KOPT-K1 (cell line): Measurements from ENCODE around the gene PORCN.
A peak's percentile ranks its signal among the peaks of the same experiment; 100 is the strongest.

Experiments used
- H3K27ac ChIP-seq: fragments of 200-600 bp; sonication (generic); 2 replicates; pipeline ENCODE4 v1.5.1; 2016; ENCODE audit warnings: antibody characterized with exemption, mild to moderate bottlenecking, low read depth, low read length; ENCODE audit not compliant: poor library complexity, severe bottlenecking
- H3K36me3 ChIP-seq: fragments of 200-600 bp; sonication (generic); 2 replicates; pipeline ENCODE4 v1.5.1; 2017; ENCODE audit warnings: antibody characterized with exemption, mild to moderate bottlenecking, low read length, moderate library complexity; ENCODE audit not compliant: insufficient read depth
- H3K9me3 ChIP-seq: fragments of 200-600 bp; sonication (generic); 2 replicates; pipeline ENCODE4 v1.5.1; 2017; ENCODE audit warnings: antibody characterized with exemption, low read length, mild to moderate bottlenecking; ENCODE audit not compliant: insufficient read depth, poor library complexity, severe bottlenecking

Gene PORCN

GRCh38 chrX:48508400-48509244 lies at the start of gene PORCN:
PORCN (plus strand) TSS chrX:48508992; CDS start chrX:48509821, 829 bp downstream.
- Histone ChIP-seq H3K27ac (peak within 1 kb of the TSS; percentile 60), H3K36me3 (no peaks in the 10 kb centered on the region), H3K9me3 (no peaks in the 10 kb centered on the region)

- Histone ChIP-seq H3K36me3 (peaks cover 40% of the 10 kb centered on the region), H3K9me3 (no peaks in the 10 kb centered on the region), H3K27ac (no peak overlapping the region)
These were observed 49.3 kb upstream of the PORCN start for GRCh38 chrX:48459483-48459882.

GRCh38 chrX:48460031-48460430 lies 48.8 kb upstream of the PORCN start:
- Histone ChIP-seq H3K36me3 (peaks cover 40% of the 10 kb centered on the region), H3K27ac (no peak overlapping the region), H3K9me3 (no peaks in the 10 kb centered on the region)

GRCh38 chrX:48460606-48461005 lies 48.2 kb upstream of the PORCN start:
- Histone ChIP-seq H3K27ac (no peak overlapping the region), H3K9me3 (no peaks in the 10 kb centered on the region), H3K36me3 (peaks cover 40% of the 10 kb centered on the region)

GRCh38 chrX:48461830-48462229 lies 47.0 kb upstream of the PORCN start:
- H3K9me3 ChIP-seq, result no peaks in the 10 kb centered on the region
- peaks cover 43% of the 10 kb centered on the region for H3K36me3 ChIP-seq
- no peak overlapping the region for H3K27ac ChIP-seq

GRCh38 chrX:48465336-48465933 lies 43.4 kb upstream of the PORCN start:
- Histone ChIP-seq H3K36me3 (peaks cover 29% of the 10 kb centered on the region), H3K27ac (no peak overlapping the region)

GRCh38 chrX:48466696-48467095 lies 42.1 kb upstream of the PORCN start:
- peaks cover 16% of the 10 kb centered on the region; the same call in 1 of the 2 replicates for H3K36me3 ChIP-seq
- H3K9me3 ChIP-seq, result no peaks in the 10 kb centered on the region
- no peak overlapping the region for H3K27ac ChIP-seq

More at GRCh38 chrX:48465336-48465933, 43.4 kb upstream of the PORCN start:
- no peaks in the 10 kb centered on the region for H3K9me3 ChIP-seq

- H3K27ac ChIP-seq, result peak overlapping the region; percentile 81
- H3K9me3 ChIP-seq, result no peaks in the 10 kb centered on the region
- H3K36me3 ChIP-seq, result peaks cover 11% of the 10 kb centered on the region; the same call in 1 of the 2 replicates
These were observed 41.5 kb upstream of the PORCN start for GRCh38 chrX:48467281-48467761.

GRCh38 chrX:48468247-48468671 lies 40.5 kb upstream of the PORCN start:
- H3K9me3 ChIP-seq, result no peaks in the 10 kb centered on the region
- H3K36me3 ChIP-seq, result 0 out of 2 replicates have a peak, but pooled peaks cover 7% of the 10 kb centered on the region
- peak overlapping the region; percentile 81 for H3K27ac ChIP-seq

GRCh38 chrX:48468693-48469691 lies 39.8 kb upstream of the PORCN start:
- H3K27ac ChIP-seq, result peak overlapping the region; percentile 81
- no peaks in the 10 kb centered on the region for H3K9me3 ChIP-seq
- 0 out of 2 replicates have a peak, but pooled peaks cover 7% of the 10 kb centered on the region for H3K36me3 ChIP-seq

GRCh38 chrX:48470110-48470832 lies 38.5 kb upstream of the PORCN start, which contains the start of gene SLC38A5:
SLC38A5 (minus strand) TSS chrX:48470260; CDS start chrX:48467924, 2,336 bp downstream.
- H3K36me3 ChIP-seq, result 0 out of 2 replicates have a peak, but pooled peaks cover 7% of the 10 kb centered on the region
- H3K27ac ChIP-seq, result peak within 1 kb of the TSS; percentile 81
- no peaks in the 10 kb centered on the region for H3K9me3 ChIP-seq

GRCh38 chrX:48470833-48471118 lies 38.0 kb upstream of the PORCN start:
- H3K36me3 ChIP-seq, result 0 out of 2 replicates have a peak, but pooled peaks cover 7% of the 10 kb centered on the region
- H3K9me3 ChIP-seq, result no peaks in the 10 kb centered on the region
- no peak overlapping the region for H3K27ac ChIP-seq

- Histone ChIP-seq H3K27ac (no peak overlapping the region), H3K9me3 (no peaks in the 10 kb centered on the region), H3K36me3 (0 out of 2 replicates have a peak, but pooled peaks cover 7% of the 10 kb centered on the region)
These were observed 37.3 kb upstream of the PORCN start for GRCh38 chrX:48471504-48471903.

GRCh38 chrX:48472225-48472624 lies 36.6 kb upstream of the PORCN start:
- Histone ChIP-seq H3K27ac (no peak overlapping the region), H3K9me3 (no peaks in the 10 kb centered on the region), H3K36me3 (no peaks in the 10 kb centered on the region)
